ENCODE data around the gene MAL.

MAL gene

GRCh38 chr2:95025406-95026319, at the start of gene MAL:
TSS of gene MAL (plus strand) at chr2:95025708. CDS start at chr2:95025793, 85 bp downstream.
- DNase-seq: no peak

- no peak for DNase-seq
Observed at GRCh38 chr2:94977826-94978225, 47.7 kb upstream of the MAL start.

- DNase-seq: no peak
Observed at GRCh38 chr2:94978917-94979316, 46.6 kb upstream of the MAL start.

GRCh38 chr2:94979406-94980375, 45.8 kb upstream of the MAL start:
- DNase-seq: no peak

GRCh38 chr2:94980406-94980805, 45.1 kb upstream of the MAL start:
- DNase-seq: no peak

GRCh38 chr2:94982156-94982555, 43.4 kb upstream of the MAL start:
- DNase-seq: no peak

- DNase-seq: no peak
Observed at GRCh38 chr2:94982675-94983074, 42.8 kb upstream of the MAL start.

GRCh38 chr2:94984964-94985575, 40.4 kb upstream of the MAL start:
- no peak for DNase-seq

GRCh38 chr2:94985636-94986035, 39.9 kb upstream of the MAL start:
- no peak for DNase-seq

GRCh38 chr2:94986392-94986963, 39.0 kb upstream of the MAL start:
- no peak for DNase-seq

GRCh38 chr2:94987074-94988020, 38.2 kb upstream of the MAL start:
- no peak for DNase-seq

GRCh38 chr2:94990956-94991355, 34.6 kb upstream of the MAL start:
- DNase-seq: no peak

- DNase-seq: no peak
Observed at GRCh38 chr2:94992360-94992759, 33.1 kb upstream of the MAL start.

GRCh38 chr2:94993176-94994062, 32.1 kb upstream of the MAL start:
- DNase-seq: no peak

GRCh38 chr2:94994063-94994913, 31.2 kb upstream of the MAL start:
- no peak for DNase-seq

- DNase-seq: no peak
Observed at GRCh38 chr2:94994914-94995552, 30.5 kb upstream of the MAL start.

GRCh38 chr2:94995553-94996304, 29.8 kb upstream of the MAL start:
- DNase-seq: no peak

Data from DMS153 (cell line).